GM23338 (cell line): ENCODE results near the gene SPRED2. TPM values are rescaled to one million over a fixed set of nuclear protein-coding genes. Genes with fewer than 3 reads are reported as not detected.

Experiments
- ATAC-seq: fragments of 200-7000 bp; cut with Tn5 transposase; 3 replicates; pipeline ENCODE4 v1.9.1; 2020
- DNase-seq: peaks from one replicate; pipeline ENCODE4 v3.0.0-alpha.2; 2015; ENCODE audit warnings: low spot score
- H2AFZ ChIP-seq: fragments of 200-600 bp; sonication (generic); 2 replicates; pipeline ENCODE4 v1.8.0; 2016; ENCODE audit warnings: antibody characterized with exemption, mild to moderate bottlenecking, moderate library complexity
- H3F3A ChIP-seq: fragments of 200-600 bp; sonication (generic); replicated peaks from 2 replicates; pipeline ENCODE4 v1.8.0; 2017; ENCODE audit warnings: antibody characterized with exemption, mixed run types, low read depth
- H3K27ac ChIP-seq: fragments of 200-600 bp; sonication (generic); 2 replicates; pipeline ENCODE4 v1.6.1; 2016; ENCODE audit warnings: low read depth
- H3K27me3 ChIP-seq: fragments of 200-600 bp; sonication (generic); 2 replicates; pipeline ENCODE4 v1.8.0; 2016; ENCODE audit warnings: mild to moderate bottlenecking, mixed run types, moderate library complexity; ENCODE audit not compliant: insufficient read depth
- H3K36me3 ChIP-seq: fragments of 200-600 bp; sonication (generic); 2 replicates; pipeline ENCODE4 v1.8.0; 2016; ENCODE audit warnings: mild to moderate bottlenecking; ENCODE audit not compliant: insufficient read depth
- H3K4me1 ChIP-seq: fragments of 200-600 bp; sonication (generic); 2 replicates; pipeline ENCODE4 v1.8.0; 2016; ENCODE audit warnings: mild to moderate bottlenecking, moderate library complexity; ENCODE audit not compliant: insufficient read depth
- H3K4me2 ChIP-seq: fragments of 200-600 bp; sonication (generic); 2 replicates; pipeline ENCODE4 v1.7.1; 2017; ENCODE audit warnings: mixed run types
- H3K4me3 ChIP-seq: fragments of 200-600 bp; sonication (generic); 2 replicates; pipeline ENCODE4 v1.6.1; 2016; ENCODE audit warnings: mixed run types
- H3K79me2 ChIP-seq: fragments of 200-600 bp; sonication (generic); replicated peaks from 2 replicates; pipeline ENCODE4 v1.8.0; 2017; ENCODE audit warnings: mild to moderate bottlenecking; ENCODE audit not compliant: insufficient read depth
- H3K9me2 ChIP-seq: fragments of 200-600 bp; sonication (generic); 2 replicates; pipeline ENCODE4 v1.8.0; 2017; ENCODE audit not compliant: insufficient read depth
- H4K20me1 ChIP-seq: fragments of 200-600 bp; sonication (generic); replicated peaks from 2 replicates; pipeline ENCODE4 v1.8.0; 2017; ENCODE audit warnings: mild to moderate bottlenecking; ENCODE audit not compliant: insufficient read depth
- H3K27ac Mint-ChIP-seq: 2 replicates; pipeline ENCODE4 v1.8.0; 2020; ENCODE audit warnings: inconsistent platforms, mild to moderate bottlenecking, moderate library complexity, mixed read lengths
- H3K27me3 Mint-ChIP-seq: 3 replicates; pipeline ENCODE4 v1.8.0; 2022; ENCODE audit warnings: low read depth, mild to moderate bottlenecking, moderate library complexity, mixed read lengths, inconsistent platforms; ENCODE audit not compliant: insufficient read depth, poor library complexity
- H3K36me3 Mint-ChIP-seq: 3 replicates; pipeline ENCODE4 v1.8.0; 2021; ENCODE audit warnings: low read depth, mild to moderate bottlenecking, inconsistent platforms, moderate library complexity, mixed read lengths
- H3K4me1 Mint-ChIP-seq: 3 replicates; pipeline ENCODE4 v1.8.0; 2020; ENCODE audit warnings: mild to moderate bottlenecking, inconsistent platforms, mixed read lengths
- H3K4me3 Mint-ChIP-seq: 3 replicates; pipeline ENCODE4 v1.8.0; 2021; ENCODE audit warnings: moderate library complexity, mild to moderate bottlenecking, inconsistent platforms, mixed read lengths
- H3K9me3 Mint-ChIP-seq: 3 replicates; pipeline ENCODE4 v1.8.0; 2020; ENCODE audit warnings: moderate library complexity, mild to moderate bottlenecking, inconsistent platforms, mixed read lengths
- CREB1 ChIP-seq: fragments of 250-450 bp; sonication (Bioruptor Pico); IDR thresholded peaks from 2 replicates; pipeline ENCODE4 v1.5.0; 2020; ENCODE audit warnings: low read depth, mild to moderate bottlenecking, moderate library complexity
- EZH2 ChIP-seq: fragments of 200-600 bp; sonication (generic); IDR thresholded peaks from one replicate; pipeline ENCODE4 v1.8.0; 2017; ENCODE audit warnings: antibody characterized with exemption, mild to moderate bottlenecking, low read depth; ENCODE audit not compliant: unreplicated experiment
- EZH2phosphoT487 ChIP-seq: fragments of 200-600 bp; sonication (generic); IDR thresholded peaks from one replicate; pipeline ENCODE4 v1.8.1; 2018; ENCODE audit warnings: antibody characterized with exemption; ENCODE audit not compliant: unreplicated experiment
- JUNB ChIP-seq: IDR thresholded peaks from one replicate; pipeline ENCODE4 v1.6.1; 2016; ENCODE audit warnings: antibody characterized with exemption; ENCODE audit not compliant: unreplicated experiment
- NANOG ChIP-seq: IDR thresholded peaks from 2 replicates; pipeline ENCODE4 v1.6.1; 2016; ENCODE audit warnings: antibody characterized with exemption, borderline replicate concordance
- POLR2AphosphoS5 ChIP-seq: IDR thresholded peaks from 2 replicates; pipeline ENCODE4 v1.6.1; 2016; ENCODE audit warnings: antibody characterized with exemption, low read depth
- STAT1 ChIP-seq: IDR thresholded peaks from one replicate; pipeline ENCODE4 v1.6.1; 2016; ENCODE audit warnings: antibody characterized with exemption; ENCODE audit not compliant: unreplicated experiment
- ZNF114 ChIP-seq: fragments of 250-450 bp; sonication (Bioruptor Pico); IDR thresholded peaks from 2 replicates; pipeline ENCODE4 v1.5.0; 2020; ENCODE audit warnings: mild to moderate bottlenecking, moderate library complexity
- ZNF331 ChIP-seq: fragments of 250-450 bp; sonication (Bioruptor Pico); IDR thresholded peaks from 2 replicates; pipeline ENCODE4 v1.5.0; 2020; ENCODE audit warnings: low read depth, mild to moderate bottlenecking, moderate library complexity
- polyA plus RNA-seq: library from polyadenylated mRNA; unstranded; fragments of >200 nt; fragmentation: Nextera tagmentation; extraction: Ambion mirVana; gene quantifications from 2 replicates; pipeline ENCODE4 v1.2.1, GENCODE V29; 2016
- total RNA-seq: library from RNA; depleted of rRNA; stranded (reverse); fragments of >200 nt; shearing (Covaris generic); gene quantifications from 2 replicates; pipeline ENCODE4 v1.2.3, GENCODE V29; 2014
- TF ChIP-seq, protein P1 (sequence below): fragments of 250-450 bp; sonication (Bioruptor Pico); IDR thresholded peaks from 2 replicates; pipeline ENCODE4 v1.5.0; 2020; ENCODE audit warnings: mild to moderate bottlenecking, moderate library complexity
- TF ChIP-seq, protein P2 (sequence below): IDR thresholded peaks from 2 replicates; pipeline ENCODE4 v1.6.1; 2016; ENCODE audit warnings: antibody characterized with exemption
- TF ChIP-seq, protein P3 (sequence below): IDR thresholded peaks from one replicate; pipeline ENCODE4 v1.6.1; 2018; ENCODE audit warnings: antibody characterized with exemption; ENCODE audit not compliant: unreplicated experiment
- TF ChIP-seq, protein P4 (sequence below), 2 experiments: fragments of 200-600 bp in 1 of 2; sonication (generic) in 1 of 2; conservative IDR thresholded peaks; 2 replicates each; pipeline versions ENCODE4 v1.5.1 to v1.6.1; 2016 to 2017; ENCODE audit warnings: antibody characterized with exemption in 2 of 2, low read depth in 2 of 2, mild to moderate bottlenecking in 2 of 2, moderate library complexity in 1 of 2

Gene SPRED2
- total and polyA plus RNA-seq, 2 experiments from 2014 or later, result 8.7 to 13.0 TPM

DNA sequence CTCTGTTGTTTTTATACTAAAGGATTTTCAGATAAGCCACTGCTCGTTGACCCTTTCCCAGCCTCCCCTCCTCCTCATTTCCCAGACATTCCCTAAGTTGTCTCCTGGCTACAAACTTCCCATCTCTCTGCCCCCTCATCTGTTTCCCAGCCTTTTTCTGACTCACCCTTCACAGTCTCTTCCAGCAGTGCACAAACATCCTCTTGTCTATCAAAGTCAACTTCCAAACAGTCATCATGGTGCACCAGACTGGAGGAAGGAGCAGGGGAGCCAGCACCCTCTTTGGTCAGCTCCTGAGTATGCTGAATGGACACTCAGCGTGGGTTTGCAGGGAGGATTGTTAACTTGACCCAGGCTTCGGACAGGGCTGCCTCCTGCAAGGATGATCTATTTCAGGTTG is 26.6 kb upstream of the SPRED2 start:
- Mint-ChIP-seq H3K9me3 (no peaks in the 10 kb centered on the region; the same call in 1 of the 3 replicates), H3K27me3 (peaks cover 4% of the 10 kb centered on the region), H3K27ac (no peak overlapping the region), H3K4me3 (no peak overlapping the region), H3K36me3 (no peaks in the 10 kb centered on the region), H3K4me1 (peaks cover 10% of the 10 kb centered on the region; the same call in 2 of the 3 replicates)
- no peak for ATAC-seq
- DNase-seq, result no peak
- no peaks in the 10 kb centered on the region for H3K27me3 ChIP-seq
- H3K79me2 ChIP-seq, result no peaks in the 10 kb centered on the region
- no peak overlapping the region for H2AFZ ChIP-seq
- no peak overlapping the region for H3K27ac ChIP-seq
- H3K4me3 ChIP-seq, result no peak overlapping the region
- H3K36me3 ChIP-seq, result no peaks in the 10 kb centered on the region
- H3F3A ChIP-seq, result no peaks in the 10 kb centered on the region
- H3K4me1 ChIP-seq, result no peaks in the 10 kb centered on the region
- no peaks in the 10 kb centered on the region for H3K9me2 ChIP-seq
- H4K20me1 ChIP-seq, result no peaks in the 10 kb centered on the region
- TF ChIP-seq JUNB (no peak), NANOG (no peak), POLR2AphosphoS5 (no peak), ZNF331 (CRISPR knock-in tag) (no peak), EZH2phosphoT487 (no peak), ZNF114 (CRISPR knock-in tag) (no peak), EZH2 (no peak), CREB1 (CRISPR knock-in tag) (no peak), STAT1 (no peak)
- TF ChIP-seq, protein P1, sequence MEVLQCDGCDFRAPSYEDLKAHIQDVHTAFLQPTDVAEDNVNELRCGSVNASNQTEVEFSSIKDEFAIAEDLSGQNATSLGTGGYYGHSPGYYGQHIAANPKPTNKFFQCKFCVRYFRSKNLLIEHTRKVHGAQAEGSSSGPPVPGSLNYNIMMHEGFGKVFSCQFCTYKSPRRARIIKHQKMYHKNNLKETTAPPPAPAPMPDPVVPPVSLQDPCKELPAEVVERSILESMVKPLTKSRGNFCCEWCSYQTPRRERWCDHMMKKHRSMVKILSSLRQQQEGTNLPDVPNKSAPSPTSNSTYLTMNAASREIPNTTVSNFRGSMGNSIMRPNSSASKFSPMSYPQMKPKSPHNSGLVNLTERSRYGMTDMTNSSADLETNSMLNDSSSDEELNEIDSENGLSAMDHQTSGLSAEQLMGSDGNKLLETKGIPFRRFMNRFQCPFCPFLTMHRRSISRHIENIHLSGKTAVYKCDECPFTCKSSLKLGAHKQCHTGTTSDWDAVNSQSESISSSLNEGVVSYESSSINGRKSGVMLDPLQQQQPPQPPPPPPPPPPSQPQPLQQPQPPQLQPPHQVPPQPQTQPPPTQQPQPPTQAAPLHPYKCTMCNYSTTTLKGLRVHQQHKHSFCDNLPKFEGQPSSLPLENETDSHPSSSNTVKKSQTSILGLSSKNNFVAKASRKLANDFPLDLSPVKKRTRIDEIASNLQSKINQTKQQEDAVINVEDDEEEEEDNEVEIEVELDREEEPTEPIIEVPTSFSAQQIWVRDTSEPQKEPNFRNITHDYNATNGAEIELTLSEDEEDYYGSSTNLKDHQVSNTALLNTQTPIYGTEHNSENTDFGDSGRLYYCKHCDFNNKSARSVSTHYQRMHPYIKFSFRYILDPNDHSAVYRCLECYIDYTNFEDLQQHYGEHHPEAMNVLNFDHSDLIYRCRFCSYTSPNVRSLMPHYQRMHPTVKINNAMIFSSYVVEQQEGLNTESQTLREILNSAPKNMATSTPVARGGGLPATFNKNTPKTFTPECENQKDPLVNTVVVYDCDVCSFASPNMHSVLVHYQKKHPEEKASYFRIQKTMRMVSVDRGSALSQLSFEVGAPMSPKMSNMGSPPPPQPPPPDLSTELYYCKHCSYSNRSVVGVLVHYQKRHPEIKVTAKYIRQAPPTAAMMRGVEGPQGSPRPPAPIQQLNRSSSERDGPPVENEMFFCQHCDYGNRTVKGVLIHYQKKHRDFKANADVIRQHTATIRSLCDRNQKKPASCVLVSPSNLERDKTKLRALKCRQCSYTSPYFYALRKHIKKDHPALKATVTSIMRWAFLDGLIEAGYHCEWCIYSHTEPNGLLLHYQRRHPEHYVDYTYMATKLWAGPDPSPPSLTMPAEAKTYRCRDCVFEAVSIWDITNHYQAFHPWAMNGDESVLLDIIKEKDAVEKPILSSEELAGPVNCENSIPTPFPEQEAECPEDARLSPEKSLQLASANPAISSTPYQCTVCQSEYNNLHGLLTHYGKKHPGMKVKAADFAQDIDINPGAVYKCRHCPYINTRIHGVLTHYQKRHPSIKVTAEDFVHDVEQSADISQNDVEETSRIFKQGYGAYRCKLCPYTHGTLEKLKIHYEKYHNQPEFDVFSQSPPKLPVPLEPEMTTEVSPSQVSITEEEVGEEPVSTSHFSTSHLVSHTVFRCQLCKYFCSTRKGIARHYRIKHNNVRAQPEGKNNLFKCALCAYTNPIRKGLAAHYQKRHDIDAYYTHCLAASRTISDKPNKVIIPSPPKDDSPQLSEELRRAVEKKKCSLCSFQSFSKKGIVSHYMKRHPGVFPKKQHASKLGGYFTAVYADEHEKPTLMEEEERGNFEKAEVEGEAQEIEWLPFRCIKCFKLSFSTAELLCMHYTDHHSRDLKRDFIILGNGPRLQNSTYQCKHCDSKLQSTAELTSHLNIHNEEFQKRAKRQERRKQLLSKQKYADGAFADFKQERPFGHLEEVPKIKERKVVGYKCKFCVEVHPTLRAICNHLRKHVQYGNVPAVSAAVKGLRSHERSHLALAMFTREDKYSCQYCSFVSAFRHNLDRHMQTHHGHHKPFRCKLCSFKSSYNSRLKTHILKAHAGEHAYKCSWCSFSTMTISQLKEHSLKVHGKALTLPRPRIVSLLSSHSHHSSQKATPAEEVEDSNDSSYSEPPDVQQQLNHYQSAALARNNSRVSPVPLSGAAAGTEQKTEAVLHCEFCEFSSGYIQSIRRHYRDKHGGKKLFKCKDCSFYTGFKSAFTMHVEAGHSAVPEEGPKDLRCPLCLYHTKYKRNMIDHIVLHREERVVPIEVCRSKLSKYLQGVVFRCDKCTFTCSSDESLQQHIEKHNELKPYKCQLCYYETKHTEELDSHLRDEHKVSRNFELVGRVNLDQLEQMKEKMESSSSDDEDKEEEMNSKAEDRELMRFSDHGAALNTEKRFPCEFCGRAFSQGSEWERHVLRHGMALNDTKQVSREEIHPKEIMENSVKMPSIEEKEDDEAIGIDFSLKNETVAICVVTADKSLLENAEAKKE (CRISPR knock-in tag), result no peak
- TF ChIP-seq, protein P2, sequence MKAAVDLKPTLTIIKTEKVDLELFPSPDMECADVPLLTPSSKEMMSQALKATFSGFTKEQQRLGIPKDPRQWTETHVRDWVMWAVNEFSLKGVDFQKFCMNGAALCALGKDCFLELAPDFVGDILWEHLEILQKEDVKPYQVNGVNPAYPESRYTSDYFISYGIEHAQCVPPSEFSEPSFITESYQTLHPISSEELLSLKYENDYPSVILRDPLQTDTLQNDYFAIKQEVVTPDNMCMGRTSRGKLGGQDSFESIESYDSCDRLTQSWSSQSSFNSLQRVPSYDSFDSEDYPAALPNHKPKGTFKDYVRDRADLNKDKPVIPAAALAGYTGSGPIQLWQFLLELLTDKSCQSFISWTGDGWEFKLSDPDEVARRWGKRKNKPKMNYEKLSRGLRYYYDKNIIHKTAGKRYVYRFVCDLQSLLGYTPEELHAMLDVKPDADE, result no peak
- TF ChIP-seq, protein P3, sequence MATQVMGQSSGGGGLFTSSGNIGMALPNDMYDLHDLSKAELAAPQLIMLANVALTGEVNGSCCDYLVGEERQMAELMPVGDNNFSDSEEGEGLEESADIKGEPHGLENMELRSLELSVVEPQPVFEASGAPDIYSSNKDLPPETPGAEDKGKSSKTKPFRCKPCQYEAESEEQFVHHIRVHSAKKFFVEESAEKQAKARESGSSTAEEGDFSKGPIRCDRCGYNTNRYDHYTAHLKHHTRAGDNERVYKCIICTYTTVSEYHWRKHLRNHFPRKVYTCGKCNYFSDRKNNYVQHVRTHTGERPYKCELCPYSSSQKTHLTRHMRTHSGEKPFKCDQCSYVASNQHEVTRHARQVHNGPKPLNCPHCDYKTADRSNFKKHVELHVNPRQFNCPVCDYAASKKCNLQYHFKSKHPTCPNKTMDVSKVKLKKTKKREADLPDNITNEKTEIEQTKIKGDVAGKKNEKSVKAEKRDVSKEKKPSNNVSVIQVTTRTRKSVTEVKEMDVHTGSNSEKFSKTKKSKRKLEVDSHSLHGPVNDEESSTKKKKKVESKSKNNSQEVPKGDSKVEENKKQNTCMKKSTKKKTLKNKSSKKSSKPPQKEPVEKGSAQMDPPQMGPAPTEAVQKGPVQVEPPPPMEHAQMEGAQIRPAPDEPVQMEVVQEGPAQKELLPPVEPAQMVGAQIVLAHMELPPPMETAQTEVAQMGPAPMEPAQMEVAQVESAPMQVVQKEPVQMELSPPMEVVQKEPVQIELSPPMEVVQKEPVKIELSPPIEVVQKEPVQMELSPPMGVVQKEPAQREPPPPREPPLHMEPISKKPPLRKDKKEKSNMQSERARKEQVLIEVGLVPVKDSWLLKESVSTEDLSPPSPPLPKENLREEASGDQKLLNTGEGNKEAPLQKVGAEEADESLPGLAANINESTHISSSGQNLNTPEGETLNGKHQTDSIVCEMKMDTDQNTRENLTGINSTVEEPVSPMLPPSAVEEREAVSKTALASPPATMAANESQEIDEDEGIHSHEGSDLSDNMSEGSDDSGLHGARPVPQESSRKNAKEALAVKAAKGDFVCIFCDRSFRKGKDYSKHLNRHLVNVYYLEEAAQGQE, result no peak
- TF ChIP-seq, protein P4, sequence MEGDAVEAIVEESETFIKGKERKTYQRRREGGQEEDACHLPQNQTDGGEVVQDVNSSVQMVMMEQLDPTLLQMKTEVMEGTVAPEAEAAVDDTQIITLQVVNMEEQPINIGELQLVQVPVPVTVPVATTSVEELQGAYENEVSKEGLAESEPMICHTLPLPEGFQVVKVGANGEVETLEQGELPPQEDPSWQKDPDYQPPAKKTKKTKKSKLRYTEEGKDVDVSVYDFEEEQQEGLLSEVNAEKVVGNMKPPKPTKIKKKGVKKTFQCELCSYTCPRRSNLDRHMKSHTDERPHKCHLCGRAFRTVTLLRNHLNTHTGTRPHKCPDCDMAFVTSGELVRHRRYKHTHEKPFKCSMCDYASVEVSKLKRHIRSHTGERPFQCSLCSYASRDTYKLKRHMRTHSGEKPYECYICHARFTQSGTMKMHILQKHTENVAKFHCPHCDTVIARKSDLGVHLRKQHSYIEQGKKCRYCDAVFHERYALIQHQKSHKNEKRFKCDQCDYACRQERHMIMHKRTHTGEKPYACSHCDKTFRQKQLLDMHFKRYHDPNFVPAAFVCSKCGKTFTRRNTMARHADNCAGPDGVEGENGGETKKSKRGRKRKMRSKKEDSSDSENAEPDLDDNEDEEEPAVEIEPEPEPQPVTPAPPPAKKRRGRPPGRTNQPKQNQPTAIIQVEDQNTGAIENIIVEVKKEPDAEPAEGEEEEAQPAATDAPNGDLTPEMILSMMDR (conservative IDR thresholded peaks at IDR 0.05; ENCODE audit: low read depth in 2 of 2), result no peak
- no peak overlapping the region for H3K4me2 ChIP-seq
